Astrocyte of the cerebellum (primary cell): ENCODE data around the gene BIK.

Experiments used
- DNase-seq: peaks from one replicate; pipeline ENCODE4 v3.0.0-alpha.2; 2011; ENCODE audit warnings: low read depth
- H3K4me3 ChIP-seq: 2 replicates; pipeline ENCODE4 v1.5.1; 2011; ENCODE audit warnings: mild to moderate bottlenecking, low read depth, low read length, moderate library complexity
- in situ Hi-C: cut with HindIII; loops from 2 replicates; pipeline ENCODE4 v1.10.0; 2017; ENCODE audit warnings: low sequenced_read_pairs
- TF ChIP-seq, protein P1 (sequence below): IDR thresholded peaks from 2 replicates; pipeline ENCODE4 v1.5.1; 2012; ENCODE audit warnings: low read length, low read depth, moderate library complexity, mild to moderate bottlenecking; ENCODE audit errors: missing control alignments

BIK gene

DNA sequence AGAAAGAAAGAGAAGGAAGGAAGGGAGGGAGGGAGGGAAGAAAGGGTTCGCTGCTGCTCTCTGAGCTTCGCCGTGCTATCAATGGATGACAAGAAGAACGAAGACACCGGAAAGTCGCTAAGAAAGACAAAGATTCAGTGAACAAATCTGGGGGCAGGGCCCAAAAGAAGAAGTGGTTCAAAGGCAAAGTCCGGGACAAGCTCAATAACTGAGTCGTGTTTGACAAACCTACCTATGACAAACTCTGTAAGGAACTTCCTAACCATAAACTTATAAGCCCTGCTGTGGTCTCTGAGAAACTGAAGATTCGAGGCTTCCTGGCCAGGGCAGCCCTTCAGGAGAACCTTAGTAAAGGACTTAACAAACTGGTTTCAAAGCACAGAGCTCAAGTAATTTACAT, 18.5 kb upstream of the BIK start:
- H3K4me3 ChIP-seq: no peak overlapping the region
- in situ Hi-C loops: no loop called here
- DNase-seq: no peak
- TF ChIP-seq, protein P1, sequence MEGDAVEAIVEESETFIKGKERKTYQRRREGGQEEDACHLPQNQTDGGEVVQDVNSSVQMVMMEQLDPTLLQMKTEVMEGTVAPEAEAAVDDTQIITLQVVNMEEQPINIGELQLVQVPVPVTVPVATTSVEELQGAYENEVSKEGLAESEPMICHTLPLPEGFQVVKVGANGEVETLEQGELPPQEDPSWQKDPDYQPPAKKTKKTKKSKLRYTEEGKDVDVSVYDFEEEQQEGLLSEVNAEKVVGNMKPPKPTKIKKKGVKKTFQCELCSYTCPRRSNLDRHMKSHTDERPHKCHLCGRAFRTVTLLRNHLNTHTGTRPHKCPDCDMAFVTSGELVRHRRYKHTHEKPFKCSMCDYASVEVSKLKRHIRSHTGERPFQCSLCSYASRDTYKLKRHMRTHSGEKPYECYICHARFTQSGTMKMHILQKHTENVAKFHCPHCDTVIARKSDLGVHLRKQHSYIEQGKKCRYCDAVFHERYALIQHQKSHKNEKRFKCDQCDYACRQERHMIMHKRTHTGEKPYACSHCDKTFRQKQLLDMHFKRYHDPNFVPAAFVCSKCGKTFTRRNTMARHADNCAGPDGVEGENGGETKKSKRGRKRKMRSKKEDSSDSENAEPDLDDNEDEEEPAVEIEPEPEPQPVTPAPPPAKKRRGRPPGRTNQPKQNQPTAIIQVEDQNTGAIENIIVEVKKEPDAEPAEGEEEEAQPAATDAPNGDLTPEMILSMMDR: no peak

DNA sequence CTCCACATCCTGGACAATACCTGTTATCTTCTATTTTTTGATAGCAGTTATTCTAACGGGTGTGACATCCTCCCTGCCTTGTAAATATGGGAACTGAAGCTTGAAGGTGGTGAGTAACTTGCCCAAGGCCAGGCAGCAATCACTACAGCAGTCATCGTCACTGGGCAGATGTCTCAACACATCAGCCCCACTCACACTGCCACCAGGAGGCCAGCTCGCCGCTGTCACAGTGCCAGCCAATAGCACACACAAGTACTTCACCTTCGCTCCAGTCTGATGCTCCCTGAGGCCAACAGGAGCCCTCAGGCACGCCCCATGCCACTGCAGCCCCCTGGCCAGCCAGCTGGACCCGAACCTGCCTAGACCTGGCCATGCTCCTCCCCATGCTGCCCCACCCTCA, 16.5 kb upstream of the BIK start:
- DNase-seq: no peak
- TF ChIP-seq, protein P1: no peak
- in situ Hi-C loops: no loop called here
- H3K4me3 ChIP-seq: no peak overlapping the region

DNA sequence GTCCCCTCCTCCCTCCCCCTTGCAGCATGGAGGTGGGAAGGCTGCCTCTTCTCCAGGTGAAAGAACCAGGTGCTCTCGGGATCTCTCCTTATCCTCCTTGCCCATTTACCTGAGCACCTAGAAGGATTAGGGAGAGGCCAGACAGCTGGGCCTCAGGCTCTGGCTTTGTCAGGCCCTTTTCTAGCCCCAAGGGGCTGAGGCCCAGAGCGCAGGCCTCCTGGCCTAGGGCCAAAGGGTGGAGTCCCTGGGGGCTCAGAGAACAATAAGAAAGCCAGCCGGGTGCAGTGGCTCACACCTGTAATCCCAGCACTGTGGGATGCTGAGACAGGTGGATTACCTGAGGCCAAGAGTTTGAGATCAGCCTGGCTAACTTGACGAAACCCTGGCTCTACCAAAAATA, 16.0 kb upstream of the BIK start:
- in situ Hi-C loops: no loop called here
- no peak overlapping the region for H3K4me3 ChIP-seq
- TF ChIP-seq, protein P1: no peak
- no peak for DNase-seq

DNA sequence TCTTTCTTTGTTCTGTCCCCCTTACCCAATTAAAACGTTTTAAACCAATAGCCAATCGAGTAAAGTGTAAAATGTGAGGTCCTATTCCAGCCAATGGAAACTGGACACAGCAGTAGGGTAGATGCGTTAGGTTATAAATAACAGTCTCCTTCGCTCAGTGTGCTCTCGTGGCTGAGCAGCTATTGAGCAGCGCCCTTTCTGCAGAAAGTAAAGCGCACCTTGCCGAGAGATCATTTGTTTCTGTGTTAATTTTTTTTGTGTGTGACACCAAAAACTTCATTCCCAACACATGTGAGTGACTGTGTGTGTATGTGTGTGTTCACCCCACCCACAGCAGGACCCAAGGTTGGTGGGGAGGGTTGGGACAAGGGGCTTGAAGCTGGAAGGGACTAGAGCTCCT, 14.1 kb upstream of the BIK start:
- H3K4me3 ChIP-seq: no peak overlapping the region
- TF ChIP-seq, protein P1: no peak
- in situ Hi-C loops: no loop called here
- DNase-seq: no peak

DNA sequence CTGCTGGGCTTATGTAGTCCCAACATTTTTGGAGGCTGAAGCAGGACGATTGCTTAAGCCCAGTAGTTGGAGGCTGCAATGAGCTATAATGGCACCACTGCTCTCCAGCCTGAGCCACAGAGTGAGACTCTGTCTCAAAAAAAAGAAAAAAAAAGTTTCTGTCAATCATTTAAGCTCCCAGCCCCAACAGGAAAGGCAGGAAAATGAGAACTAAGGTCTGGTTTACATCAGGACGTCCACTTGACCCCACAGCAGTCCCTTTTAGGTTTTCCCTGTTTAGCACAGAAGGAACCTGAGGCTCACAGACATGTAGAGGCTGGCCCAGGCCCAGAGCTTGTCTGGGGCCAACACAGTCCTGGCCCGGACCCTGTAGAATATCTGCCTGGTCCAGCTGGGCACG, 12.2 kb upstream of the BIK start:
- TF ChIP-seq, protein P1: no peak
- in situ Hi-C loops: no loop called here
- H3K4me3 ChIP-seq: no peak overlapping the region

DNA sequence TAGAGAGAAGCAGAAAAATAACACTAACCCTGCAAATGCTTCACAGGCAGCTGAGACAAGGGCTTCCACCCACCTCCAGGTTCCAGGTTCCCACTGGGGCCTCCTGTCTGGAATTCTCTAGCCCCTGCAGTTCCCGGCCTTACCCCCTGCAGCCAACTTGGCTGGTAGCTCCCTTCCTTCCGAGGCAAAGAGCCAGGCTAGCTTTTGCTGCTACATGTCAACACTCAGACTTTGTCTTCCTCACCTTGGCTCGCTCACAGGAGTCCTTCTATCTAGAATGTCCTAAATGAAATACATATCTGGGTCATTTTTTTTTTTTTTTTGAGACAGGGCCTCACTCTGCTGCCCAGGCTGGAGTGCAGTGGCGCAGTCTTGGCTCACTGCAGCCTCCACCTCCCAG, 11.5 kb upstream of the BIK start:
- no peak for DNase-seq
- no peak overlapping the region for H3K4me3 ChIP-seq
- TF ChIP-seq, protein P1: no peak
- in situ Hi-C loops: no loop called here

More for the DNA sequence above, 12.2 kb upstream of the BIK start:
- no peak for DNase-seq

DNA sequence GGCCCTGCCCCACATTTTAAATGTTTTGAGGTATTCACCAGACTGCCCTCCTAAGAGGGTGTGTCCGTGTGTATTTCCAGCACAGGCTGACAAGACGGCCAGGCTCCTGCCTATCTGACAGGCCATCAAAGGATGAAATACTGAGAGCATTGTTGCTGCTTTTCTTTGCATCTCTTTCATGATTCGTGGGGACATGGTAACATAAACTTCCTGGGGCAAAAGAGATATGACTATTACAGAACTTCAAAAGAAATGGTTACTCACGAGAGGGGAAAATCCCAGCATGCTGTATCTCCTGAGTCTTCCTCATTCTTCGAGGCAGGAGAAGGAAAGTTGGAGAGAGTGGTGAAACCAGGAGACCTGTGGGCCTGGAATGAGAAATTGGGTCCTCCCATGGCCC, 10.3 kb upstream of the BIK start:
- DNase-seq: no peak
- H3K4me3 ChIP-seq: no peak overlapping the region
- TF ChIP-seq, protein P1: no peak
- in situ Hi-C loops: no loop called here
